Measurements from ENCODE around the gene NUP43.
"Not testable (repeated sequence)": the region's sequence is repeated elsewhere in the genome, so short reads cannot be mapped to it uniquely, and the experiment has no call there.

Gene NUP43

GRCh38 chr6:149746147-149746946 is at the start of gene NUP43:
Gene NUP43 (minus strand): TSS chr6:149746529. CDS start chr6:149746495, 34 bp downstream.
- DNase-seq (ENCODE audit: low spot score), result peak; percentile 96

GRCh38 chr6:149783551-149783950 is 37.2 kb upstream of the NUP43 start:
- DNase-seq (ENCODE audit: low spot score), result no peak

- DNase-seq (ENCODE audit: low spot score), result no peak
Observed at GRCh38 chr6:149782337-149782736, 36.0 kb upstream of the NUP43 start.

DNA sequence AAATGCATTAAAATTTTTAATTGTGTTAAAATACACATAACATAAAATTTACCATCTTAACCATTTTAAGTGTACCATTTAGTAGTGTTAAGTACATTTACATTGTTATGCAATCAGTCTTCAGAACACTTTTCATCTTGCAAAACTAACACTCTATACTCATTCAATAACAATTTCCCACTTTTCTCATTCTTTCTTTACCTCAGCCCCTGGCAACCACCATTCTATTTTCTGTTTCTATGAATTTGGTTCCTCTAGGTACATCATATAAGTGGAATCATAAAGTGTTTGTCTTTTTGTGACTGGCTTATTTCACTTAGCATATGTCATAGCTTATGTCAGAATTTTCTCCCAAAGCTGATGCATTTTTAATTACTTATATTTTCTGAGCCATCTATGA is 35.4 kb upstream of the NUP43 start:
- no peak for DNase-seq (ENCODE audit: low spot score)

DNA sequence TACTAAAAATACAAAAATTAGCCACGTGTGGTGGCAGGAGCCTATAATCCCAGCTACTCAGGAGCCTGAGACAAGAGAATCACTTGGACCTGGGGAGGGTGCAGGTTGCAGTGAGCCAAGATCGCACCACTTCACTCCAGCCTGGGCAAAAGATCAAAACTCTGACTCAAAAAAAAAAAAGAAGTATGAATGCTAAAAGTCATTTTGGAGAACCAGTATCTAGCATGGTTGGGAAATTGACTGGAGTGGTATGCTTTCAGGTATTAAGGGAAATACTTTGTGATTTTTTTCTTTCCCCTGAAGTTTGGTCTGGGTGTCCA is 33.3 kb upstream of the NUP43 start:
- DNase-seq (ENCODE audit: low spot score), result no peak

DNA sequence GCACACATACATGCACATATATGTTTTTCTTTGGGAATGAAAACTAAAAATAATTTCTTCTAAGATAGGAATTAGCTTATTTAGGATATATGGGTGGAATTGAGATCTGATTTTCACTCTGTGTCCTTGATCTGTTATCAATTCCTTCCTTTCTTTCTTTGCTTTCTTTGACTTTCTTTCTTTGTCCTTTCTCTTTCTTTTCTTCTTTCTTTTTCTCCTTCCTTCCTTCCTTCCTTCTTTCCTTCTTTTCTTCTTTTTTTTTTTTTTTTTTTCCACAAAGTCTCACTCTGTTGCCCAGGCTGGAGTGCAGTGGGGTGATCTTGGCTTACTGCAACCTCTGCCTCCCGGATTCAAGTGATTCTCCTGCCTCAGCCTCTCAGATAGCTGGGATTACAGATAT is 31.3 kb upstream of the NUP43 start:
- no peak for DNase-seq (ENCODE audit: low spot score)

DNA sequence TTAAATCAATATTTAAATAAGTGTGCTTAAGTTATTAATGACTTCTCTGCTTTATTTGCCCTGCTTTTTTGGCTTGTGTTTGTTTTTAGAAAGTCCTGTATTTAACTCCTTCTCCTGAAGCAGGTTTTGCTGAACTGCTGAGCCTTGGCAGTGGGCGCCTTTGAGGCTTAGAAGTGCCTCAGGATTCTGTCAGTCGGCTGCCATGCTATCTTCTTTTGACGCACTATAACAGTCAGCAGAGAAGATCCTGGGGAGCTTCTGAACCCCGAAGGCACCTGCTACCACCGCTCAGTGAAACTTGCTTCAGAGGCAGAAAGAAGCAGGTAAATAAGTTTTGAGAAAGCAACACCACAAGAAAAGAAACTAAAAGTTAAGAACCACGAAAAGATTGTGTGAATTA is 25.6 kb upstream of the NUP43 start:
- no peak for DNase-seq (ENCODE audit: low spot score)

DNA sequence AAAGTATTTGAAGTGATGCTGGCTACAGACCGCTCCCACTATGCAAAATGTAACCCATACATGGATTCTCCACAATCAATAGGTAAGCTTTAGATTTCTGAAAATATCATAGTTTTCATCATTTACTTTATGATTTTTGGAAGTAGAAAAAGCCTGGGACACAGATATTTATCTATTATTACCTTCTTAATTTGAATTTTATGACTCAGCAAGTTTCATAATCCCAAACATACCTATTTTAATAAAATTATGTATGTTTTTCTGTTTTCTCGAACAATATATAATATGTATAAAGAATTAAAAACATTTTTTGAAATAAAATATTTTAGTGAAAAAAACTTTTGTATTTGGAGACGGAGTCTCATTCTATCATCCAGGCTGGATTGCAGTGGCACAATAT is 24.9 kb upstream of the NUP43 start:
- DNase-seq (ENCODE audit: low spot score), result no peak

- DNase-seq (ENCODE audit: low spot score), result no peak
Observed at GRCh38 chr6:149769676-149770075, 23.3 kb upstream of the NUP43 start.

DNA sequence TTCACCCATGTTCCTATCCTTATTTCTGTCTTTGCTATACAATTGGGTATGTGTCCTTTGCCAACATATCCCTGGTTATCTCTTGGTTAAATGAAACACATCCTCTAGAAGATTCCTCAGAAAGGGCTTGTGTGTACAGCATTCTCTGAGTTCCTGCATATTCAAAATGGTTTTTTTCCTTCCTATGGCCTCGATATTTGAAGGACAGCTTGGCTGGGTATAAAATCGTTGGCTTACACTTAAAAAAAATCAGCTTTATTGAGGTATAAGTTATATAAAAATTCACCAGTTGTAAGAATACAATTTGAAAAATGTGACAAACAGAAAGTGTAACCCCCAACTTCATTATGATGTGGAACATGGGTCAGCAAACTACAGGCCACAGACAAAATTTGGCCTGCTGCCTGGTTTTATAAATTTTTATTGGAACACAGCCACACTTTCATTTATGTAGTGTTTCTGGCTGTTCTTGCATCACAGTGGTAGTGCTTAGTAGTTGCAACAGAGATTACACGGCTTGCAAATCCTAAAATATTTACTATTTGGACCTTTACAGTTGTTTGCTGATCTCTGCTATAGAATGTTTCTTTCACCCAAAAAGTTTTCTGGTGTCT is 19.9 kb upstream of the NUP43 start:
- no peak for DNase-seq (ENCODE audit: low spot score)

GRCh38 chr6:149763866-149764265 is 17.5 kb upstream of the NUP43 start:
- no peak for DNase-seq (ENCODE audit: low spot score)

DNA sequence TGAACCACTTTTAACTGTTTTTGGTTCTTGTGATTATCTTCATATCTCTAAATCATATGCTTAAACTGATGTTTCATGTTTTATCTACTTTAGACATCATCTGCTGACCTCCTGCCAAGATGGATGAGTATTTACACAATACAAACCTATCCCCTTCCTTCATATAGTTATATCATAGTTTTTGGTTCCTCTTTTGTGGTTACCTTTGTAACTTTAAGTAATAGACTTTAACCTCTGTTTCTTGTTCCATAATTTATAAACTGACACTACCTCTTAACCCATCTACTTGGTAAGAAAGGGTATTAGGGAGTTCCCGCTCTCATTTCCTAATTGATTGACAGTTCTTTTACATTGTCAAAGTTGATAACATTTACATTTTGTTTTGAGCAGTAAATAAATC is 15.1 kb upstream of the NUP43 start:
- DNase-seq (ENCODE audit: low spot score), result no peak

DNA sequence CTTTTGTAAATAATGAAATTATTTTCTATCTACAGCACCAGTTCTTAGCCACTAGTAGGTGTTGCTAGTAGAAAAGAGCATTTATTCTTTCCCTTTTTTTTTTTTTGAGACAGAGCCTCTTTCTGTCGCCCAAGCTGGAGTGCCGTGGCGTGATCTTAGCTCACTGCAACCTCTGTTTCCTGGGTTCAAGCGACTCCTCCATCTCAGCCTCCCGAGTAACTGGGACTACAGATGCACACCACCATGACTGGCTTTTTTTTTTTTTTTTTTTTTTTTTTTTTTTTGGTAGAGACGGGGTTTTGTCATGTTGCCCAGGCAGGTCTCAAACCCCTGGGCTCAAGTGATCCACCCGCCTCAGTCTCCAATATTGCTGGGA is 9.9 kb upstream of the NUP43 start:
- no peak for DNase-seq (ENCODE audit: low spot score)

DNA sequence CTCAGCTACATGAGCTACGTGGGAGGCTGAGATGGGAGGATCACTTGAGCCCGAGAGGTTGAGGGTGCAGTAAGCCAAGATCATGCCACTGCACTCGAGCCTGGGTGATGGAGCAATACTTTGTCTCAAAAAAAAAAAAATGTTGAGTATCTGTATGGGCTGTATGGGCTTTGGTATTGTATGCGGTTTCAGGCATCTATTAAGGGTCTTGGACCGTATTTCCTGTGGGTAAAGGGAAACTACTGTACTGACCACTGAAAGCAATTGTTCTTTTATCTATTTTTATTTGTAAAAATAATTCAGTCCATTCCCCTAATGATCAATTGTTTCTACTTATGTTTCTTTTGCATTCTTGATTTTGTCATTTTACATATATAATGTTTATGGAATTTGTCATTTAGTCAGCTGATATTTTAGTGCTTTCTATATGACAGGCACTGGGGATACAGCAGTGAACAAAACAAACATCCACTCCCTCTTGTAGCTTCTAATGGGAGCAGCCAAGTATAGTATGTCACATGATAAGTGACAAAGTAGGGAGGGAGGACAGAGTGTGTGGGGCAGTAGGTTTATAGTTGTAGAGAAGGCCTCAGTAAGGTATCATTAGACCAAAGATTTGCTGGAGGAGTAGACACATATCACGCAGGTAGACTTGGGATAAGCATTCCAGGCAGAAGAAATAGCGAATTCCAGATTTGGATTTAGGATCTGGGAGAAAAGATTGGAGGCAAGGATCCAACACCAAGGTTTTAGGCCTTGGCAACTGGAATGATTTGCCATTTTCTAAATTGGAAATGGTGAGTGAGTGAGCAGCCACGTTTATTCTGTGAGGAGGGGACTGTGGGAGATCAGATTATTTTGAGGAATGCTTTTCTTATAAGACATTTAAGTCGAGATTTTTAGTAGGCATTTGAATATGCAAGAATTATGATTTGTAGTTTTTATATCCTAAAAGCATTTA is 9.3 kb upstream of the NUP43 start:
- DNase-seq (ENCODE audit: low spot score), result no peak

DNA sequence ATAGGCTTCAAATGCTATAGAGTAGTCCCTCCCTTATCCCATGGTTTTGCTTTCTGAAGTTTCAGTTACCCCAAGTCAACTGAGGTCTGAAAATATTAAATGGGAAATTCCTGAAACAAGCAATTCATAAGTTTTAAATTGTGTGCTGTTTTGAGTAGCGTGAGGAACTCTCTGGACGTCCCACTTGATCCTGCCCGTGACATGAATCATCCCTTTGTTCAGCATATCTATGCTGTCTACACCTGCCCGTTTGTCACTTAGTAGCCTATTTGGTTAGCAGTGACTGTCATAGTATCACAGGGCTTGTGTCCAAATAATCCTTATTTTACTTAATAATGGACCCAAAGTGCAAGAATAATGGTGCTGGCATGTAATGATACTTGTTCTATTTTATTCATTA is 8.2 kb upstream of the NUP43 start:
- DNase-seq (ENCODE audit: low spot score), result no peak

GRCh38 chr6:149753374-149753637 is 7.0 kb upstream of the NUP43 start:
- DNase-seq (ENCODE audit: low spot score), result not testable (repeated sequence)

GRCh38 chr6:149752600-149753373 is 6.5 kb upstream of the NUP43 start:
- DNase-seq (ENCODE audit: low spot score), result no peak

GRCh38 chr6:149751920-149752319 is 5.6 kb upstream of the NUP43 start:
- not testable (repeated sequence) for DNase-seq (ENCODE audit: low spot score)

GRCh38 chr6:149751239-149751638 is 4.9 kb upstream of the NUP43 start:
- DNase-seq (ENCODE audit: low spot score), result no peak

- peak; percentile 74 for DNase-seq (ENCODE audit: low spot score)
Observed at GRCh38 chr6:149750136-149750609, 3.8 kb upstream of the NUP43 start.

DNA sequence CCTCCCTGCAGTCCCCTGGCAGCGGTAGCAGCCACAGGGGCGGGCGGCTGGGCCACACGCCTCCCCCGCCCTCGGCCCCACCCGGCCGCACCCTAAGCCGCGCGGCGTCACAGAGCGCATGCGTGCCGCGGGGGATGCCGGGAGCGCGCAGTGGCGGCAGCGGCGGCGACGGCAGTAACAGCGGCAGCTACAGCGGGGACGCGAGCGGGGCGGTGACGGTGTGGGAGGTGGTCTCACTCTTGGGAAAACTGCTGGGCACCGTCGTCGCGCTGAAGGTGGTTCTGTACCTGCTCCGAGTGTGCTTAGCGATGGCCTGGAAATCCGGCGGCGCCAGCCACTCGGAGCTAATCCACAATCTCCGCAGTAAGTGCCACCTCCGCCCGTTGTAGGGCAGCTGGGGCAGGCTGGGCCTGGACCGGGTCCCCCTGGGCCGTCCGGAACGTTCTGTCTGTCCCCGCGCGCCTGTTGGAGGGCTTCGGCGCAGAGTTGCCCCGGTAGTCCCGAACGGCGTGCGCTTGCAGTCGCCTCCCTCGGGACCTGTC is 3.3 kb upstream of the NUP43 start, which contains the start of gene PCMT1:
Gene PCMT1 (plus strand): TSS at position 148 of the 542 bp plus-strand sequence. CDS start 161 bp downstream, at position 309.
- DNase-seq (ENCODE audit: low spot score), result peak; percentile 89
